ENCODE data around the gene WDPCP. TPM values are rescaled to one million over a fixed set of nuclear protein-coding genes. Genes with fewer than 3 reads are reported as not detected.

Gene WDPCP
- total RNA-seq, 4 donors from 2014 or later: 7.8 to 23.7 (median 10.7) TPM

DNA sequence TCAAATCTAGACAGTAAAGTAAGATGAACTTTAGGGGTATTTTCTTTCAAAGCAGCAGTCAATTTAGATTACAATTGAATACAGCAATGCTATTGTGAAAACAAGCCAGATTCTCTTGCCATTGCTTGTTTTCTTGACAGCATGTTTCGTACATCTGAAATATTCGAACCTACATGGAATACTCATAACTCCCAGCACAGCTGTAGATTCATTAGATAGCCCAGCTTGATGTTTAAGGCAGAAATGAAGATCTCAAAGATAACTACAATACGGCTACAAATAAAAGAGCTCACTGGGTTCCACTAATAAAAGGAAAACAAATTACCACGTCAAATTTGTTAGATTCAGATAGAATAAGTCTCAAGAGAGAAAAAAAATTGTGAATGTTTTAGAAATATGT, 208.8 kb downstream of the WDPCP start:
- intact Hi-C loops (cut with DNase I): no loop called here
- no peak for DNase-seq (ENCODE audit: extremely low spot score)
- Histone ChIP-seq H3K9me3 (no peaks in the 10 kb centered on the region), H3K4me1 (no peaks in the 10 kb centered on the region), H3K27ac (replicated peaks in 1 of 4) (no peak overlapping the region), H3K36me3 (peaks cover 0 to 10% (median 5%) of the 10 kb centered on the region in 4 donors), H3K27me3 (no peaks in the 10 kb centered on the region), H3K4me3 (no peak overlapping the region)
- WGBS: 90% methylated on average over 4 of the region's 4 CpGs
- TF ChIP-seq, protein P1, sequence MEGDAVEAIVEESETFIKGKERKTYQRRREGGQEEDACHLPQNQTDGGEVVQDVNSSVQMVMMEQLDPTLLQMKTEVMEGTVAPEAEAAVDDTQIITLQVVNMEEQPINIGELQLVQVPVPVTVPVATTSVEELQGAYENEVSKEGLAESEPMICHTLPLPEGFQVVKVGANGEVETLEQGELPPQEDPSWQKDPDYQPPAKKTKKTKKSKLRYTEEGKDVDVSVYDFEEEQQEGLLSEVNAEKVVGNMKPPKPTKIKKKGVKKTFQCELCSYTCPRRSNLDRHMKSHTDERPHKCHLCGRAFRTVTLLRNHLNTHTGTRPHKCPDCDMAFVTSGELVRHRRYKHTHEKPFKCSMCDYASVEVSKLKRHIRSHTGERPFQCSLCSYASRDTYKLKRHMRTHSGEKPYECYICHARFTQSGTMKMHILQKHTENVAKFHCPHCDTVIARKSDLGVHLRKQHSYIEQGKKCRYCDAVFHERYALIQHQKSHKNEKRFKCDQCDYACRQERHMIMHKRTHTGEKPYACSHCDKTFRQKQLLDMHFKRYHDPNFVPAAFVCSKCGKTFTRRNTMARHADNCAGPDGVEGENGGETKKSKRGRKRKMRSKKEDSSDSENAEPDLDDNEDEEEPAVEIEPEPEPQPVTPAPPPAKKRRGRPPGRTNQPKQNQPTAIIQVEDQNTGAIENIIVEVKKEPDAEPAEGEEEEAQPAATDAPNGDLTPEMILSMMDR (IDR thresholded peaks at IDR 0.05): no peak
- TF ChIP-seq POLR2AphosphoS5 (IDR thresholded peaks at IDR 0.05): no peak
- TF ChIP-seq EP300 (IDR thresholded peaks at IDR 0.05): no peak
- no peak for TF ChIP-seq POLR2A (IDR thresholded peaks at IDR 0.05; ENCODE audit: low read depth)

DNA sequence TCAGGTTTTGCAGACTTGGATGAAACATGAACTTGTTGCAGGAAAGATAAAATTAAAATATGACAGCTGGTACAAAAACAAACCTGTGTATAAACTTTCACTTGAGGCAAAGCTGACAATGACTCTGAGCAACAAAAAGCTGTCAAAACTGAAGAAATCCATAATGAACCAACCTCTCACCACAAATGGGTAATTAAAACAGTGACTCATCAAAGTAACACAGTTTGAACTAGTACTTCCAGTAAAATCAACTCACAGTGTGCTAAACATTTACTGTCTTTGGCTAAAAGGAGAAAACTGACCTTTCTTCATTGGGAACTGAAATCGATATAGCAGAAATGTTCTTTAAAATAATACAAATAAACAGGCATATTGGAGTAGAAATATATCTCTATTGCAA, 209.7 kb downstream of the WDPCP start:
- WGBS: 81% methylated on average over 1 of the region's 1 CpG
- Histone ChIP-seq H3K9me3 (no peaks in the 10 kb centered on the region), H3K4me1 (no peaks in the 10 kb centered on the region), H3K27me3 (no peaks in the 10 kb centered on the region), H3K36me3 (peaks cover 0 to 10% (median 5%) of the 10 kb centered on the region in 4 donors), H3K4me3 (no peak overlapping the region), H3K27ac (replicated peaks in 1 of 4) (no peak overlapping the region)
- TF ChIP-seq EP300 (IDR thresholded peaks at IDR 0.05): no peak
- TF ChIP-seq POLR2A (IDR thresholded peaks at IDR 0.05; ENCODE audit: low read depth): no peak
- intact Hi-C loops (cut with DNase I): no loop called here
- no peak for DNase-seq (ENCODE audit: extremely low spot score)

DNA sequence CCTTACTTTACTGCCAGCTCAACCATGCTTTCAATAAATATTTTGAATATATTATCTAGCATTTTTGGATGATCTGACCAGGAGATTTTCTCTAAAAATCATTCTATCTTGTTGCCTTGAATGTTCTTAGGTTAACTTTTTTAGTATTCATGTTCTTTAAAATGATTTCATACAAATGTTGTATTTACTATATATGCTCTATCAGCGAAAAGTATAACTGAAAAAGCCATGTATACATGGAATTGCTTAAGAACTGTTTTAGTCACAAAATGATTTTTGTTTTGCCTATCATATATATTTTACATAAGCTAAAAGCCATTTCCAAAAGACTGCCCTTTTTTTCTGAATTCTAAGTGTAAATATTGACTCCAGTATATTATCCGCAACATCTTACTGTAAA, 213.9 kb downstream of the WDPCP start:
- TF ChIP-seq, protein P1 (IDR thresholded peaks at IDR 0.05): no peak
- TF ChIP-seq POLR2AphosphoS5 (IDR thresholded peaks at IDR 0.05) (no peak), POLR2A (IDR thresholded peaks at IDR 0.05; ENCODE audit: low read depth) (no peak), EP300 (IDR thresholded peaks at IDR 0.05) (no peak)
- H3K36me3 ChIP-seq: peaks cover 0 to 8% (median 5%) of the 10 kb centered on the region in 4 donors
- 99% methylated on average over 2 of the region's 2 CpGs for WGBS
- peaks cover 0 to 18% (median 12%) of the 10 kb centered on the region in 4 donors for H3K9me3 ChIP-seq
- no peaks in the 10 kb centered on the region for H3K27me3 ChIP-seq
- H3K4me3 ChIP-seq: no peak overlapping the region
- DNase-seq (ENCODE audit: extremely low spot score): no peak
- intact Hi-C loops (cut with DNase I): no loop called here
- H3K4me1 ChIP-seq: no peaks in the 10 kb centered on the region
- no peak overlapping the region for H3K27ac ChIP-seq (replicated peaks in 1 of 4)

DNA sequence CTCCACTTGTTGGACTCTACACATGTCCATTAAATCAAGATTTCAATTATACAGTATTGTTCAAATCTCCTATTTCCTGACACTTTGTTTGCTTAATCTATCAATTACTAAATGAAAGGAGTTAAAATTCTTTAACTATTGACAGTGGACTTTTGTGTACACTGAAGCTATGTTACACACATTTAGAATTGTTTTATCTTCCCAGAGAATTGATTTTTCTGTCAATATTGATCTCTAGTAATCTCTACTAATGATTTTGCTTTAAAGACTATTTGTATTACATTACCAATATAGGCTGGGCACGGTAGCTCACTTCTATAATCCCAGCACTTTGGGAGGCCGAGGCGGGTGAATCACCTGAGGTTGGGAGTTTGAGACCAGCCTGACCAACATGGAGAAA, 215.7 kb downstream of the WDPCP start:
- TF ChIP-seq POLR2A (IDR thresholded peaks at IDR 0.05; ENCODE audit: low read depth): no peak
- TF ChIP-seq, protein P1 (IDR thresholded peaks at IDR 0.05): no peak
- TF ChIP-seq EP300 (IDR thresholded peaks at IDR 0.05): no peak
- no peak for TF ChIP-seq POLR2AphosphoS5 (IDR thresholded peaks at IDR 0.05)

DNA sequence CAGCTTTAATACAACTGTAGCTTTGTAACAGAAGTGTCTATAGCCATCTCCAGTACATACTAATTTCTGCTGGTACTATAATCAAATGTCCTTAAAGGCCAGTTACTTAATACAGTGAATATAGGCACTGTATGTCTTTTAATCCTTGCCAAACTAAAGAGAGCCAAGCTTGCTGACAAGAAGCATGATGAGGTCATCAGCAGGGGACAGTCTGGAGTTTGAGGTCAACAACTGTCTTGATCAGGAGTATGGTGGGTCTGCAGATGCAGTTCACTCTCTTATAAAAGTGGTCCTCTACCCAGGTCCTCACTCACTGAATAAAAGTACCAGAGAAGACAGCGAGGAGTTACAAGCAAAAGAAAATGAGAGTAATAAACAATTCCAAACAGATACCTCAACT, 219.1 kb downstream of the WDPCP start:
- Histone ChIP-seq H3K36me3 (peaks cover 0 to 12% (median 5%) of the 10 kb centered on the region in 4 donors), H3K9me3 (peaks cover 0 to 18% (median 12%) of the 10 kb centered on the region in 4 donors), H3K4me1 (no peaks in the 10 kb centered on the region), H3K27me3 (no peaks in the 10 kb centered on the region), H3K27ac (replicated peaks in 1 of 4) (no peak overlapping the region), H3K4me3 (no peak overlapping the region)
- DNase-seq (ENCODE audit: extremely low spot score): no peak
- WGBS: 100% methylated on average over 1 of the region's 1 CpG
- intact Hi-C loops (cut with DNase I): no loop called here
- TF ChIP-seq, protein P1 (IDR thresholded peaks at IDR 0.05): no peak
- TF ChIP-seq POLR2AphosphoS5 (IDR thresholded peaks at IDR 0.05) (no peak), EP300 (IDR thresholded peaks at IDR 0.05) (no peak), POLR2A (IDR thresholded peaks at IDR 0.05; ENCODE audit: low read depth) (no peak)

More for the DNA sequence above, 215.7 kb downstream of the WDPCP start:
- no peak for DNase-seq (ENCODE audit: extremely low spot score)
- H3K27ac ChIP-seq (replicated peaks in 1 of 4): no peak overlapping the region
- H3K27me3 ChIP-seq: no peaks in the 10 kb centered on the region
- H3K36me3 ChIP-seq: peaks cover 0 to 12% (median 5%) of the 10 kb centered on the region in 4 donors
- peaks cover 0 to 18% (median 12%) of the 10 kb centered on the region in 4 donors for H3K9me3 ChIP-seq
- 99% methylated on average over 3 of the region's 3 CpGs for WGBS
- H3K4me1 ChIP-seq: no peaks in the 10 kb centered on the region
- intact Hi-C loops (cut with DNase I): no loop called here
- H3K4me3 ChIP-seq: no peak overlapping the region

Measured in esophagus muscularis mucosa (tissue), 4 donors.